ENCODE data around the gene S100A11.

DNA sequence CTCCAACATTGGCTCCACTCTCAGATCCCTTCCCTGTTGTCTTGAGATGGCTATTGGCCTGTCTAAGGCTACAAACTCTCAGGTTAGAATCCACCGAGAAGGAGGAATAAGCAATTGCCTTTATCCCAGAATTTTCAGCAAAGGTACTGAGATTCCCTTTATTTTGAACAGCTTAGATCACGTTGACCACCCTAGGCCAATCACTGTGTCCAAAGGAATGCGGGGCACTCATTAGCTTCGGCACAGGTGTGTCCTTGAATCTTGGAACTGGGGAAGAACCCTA, 6.9 kb downstream of the S100A11 start:
- TF ChIP-seq, protein P1, sequence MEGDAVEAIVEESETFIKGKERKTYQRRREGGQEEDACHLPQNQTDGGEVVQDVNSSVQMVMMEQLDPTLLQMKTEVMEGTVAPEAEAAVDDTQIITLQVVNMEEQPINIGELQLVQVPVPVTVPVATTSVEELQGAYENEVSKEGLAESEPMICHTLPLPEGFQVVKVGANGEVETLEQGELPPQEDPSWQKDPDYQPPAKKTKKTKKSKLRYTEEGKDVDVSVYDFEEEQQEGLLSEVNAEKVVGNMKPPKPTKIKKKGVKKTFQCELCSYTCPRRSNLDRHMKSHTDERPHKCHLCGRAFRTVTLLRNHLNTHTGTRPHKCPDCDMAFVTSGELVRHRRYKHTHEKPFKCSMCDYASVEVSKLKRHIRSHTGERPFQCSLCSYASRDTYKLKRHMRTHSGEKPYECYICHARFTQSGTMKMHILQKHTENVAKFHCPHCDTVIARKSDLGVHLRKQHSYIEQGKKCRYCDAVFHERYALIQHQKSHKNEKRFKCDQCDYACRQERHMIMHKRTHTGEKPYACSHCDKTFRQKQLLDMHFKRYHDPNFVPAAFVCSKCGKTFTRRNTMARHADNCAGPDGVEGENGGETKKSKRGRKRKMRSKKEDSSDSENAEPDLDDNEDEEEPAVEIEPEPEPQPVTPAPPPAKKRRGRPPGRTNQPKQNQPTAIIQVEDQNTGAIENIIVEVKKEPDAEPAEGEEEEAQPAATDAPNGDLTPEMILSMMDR (IDR thresholded peaks at IDR 0.05; ENCODE audit: insufficient read depth, low read length, poor library complexity, severe bottlenecking) = no peak
- no peak for TF ChIP-seq EZH2phosphoT487 (conservative IDR thresholded peaks at IDR 0.05; ENCODE audit: low read length)

Measured in SU-DHL-6 (cell line).